SK-N-SH (cell line): ENCODE results near the gene POU2AF1.

Source experiments
- JUND ChIP-seq: IDR thresholded peaks from 2 replicates; pipeline ENCODE4 v1.4.0; 2012
- MEF2A ChIP-seq: IDR thresholded peaks from 2 replicates; pipeline ENCODE4 v1.4.0; 2012; ENCODE audit warnings: low read depth, borderline replicate concordance
- TF ChIP-seq, protein P1 (sequence below): fragments of 200-600 bp; sonication (generic); IDR thresholded peaks from 2 replicates; pipeline ENCODE4 v1.6.1; 2017; ENCODE audit warnings: antibody characterized with exemption, mild to moderate bottlenecking, moderate library complexity

GRCh38 chr11:111402411-111402810 is 23.3 kb upstream of the POU2AF1 start:
- TF ChIP-seq, protein P1, sequence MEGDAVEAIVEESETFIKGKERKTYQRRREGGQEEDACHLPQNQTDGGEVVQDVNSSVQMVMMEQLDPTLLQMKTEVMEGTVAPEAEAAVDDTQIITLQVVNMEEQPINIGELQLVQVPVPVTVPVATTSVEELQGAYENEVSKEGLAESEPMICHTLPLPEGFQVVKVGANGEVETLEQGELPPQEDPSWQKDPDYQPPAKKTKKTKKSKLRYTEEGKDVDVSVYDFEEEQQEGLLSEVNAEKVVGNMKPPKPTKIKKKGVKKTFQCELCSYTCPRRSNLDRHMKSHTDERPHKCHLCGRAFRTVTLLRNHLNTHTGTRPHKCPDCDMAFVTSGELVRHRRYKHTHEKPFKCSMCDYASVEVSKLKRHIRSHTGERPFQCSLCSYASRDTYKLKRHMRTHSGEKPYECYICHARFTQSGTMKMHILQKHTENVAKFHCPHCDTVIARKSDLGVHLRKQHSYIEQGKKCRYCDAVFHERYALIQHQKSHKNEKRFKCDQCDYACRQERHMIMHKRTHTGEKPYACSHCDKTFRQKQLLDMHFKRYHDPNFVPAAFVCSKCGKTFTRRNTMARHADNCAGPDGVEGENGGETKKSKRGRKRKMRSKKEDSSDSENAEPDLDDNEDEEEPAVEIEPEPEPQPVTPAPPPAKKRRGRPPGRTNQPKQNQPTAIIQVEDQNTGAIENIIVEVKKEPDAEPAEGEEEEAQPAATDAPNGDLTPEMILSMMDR: no peak
- TF ChIP-seq JUND (no peak), MEF2A (no peak)
